Tibial nerve (tissue), 4 donors: ENCODE data around the gene RAET1E.
"Not testable (repeated sequence)": the region's sequence is repeated elsewhere in the genome, so short reads cannot be mapped to it uniquely, and the experiment has no call there.

ENCODE experiments used
- EP300 ChIP-seq, 2 donors: sonication (generic); formaldehyde crosslinking; IDR thresholded peaks; one replicate each; pipeline ENCODE4 v1.6.1; 2017; ENCODE audit warnings: antibody characterized with exemption in 2 of 2, mild to moderate bottlenecking in 1 of 2
- TF ChIP-seq, protein P1 (sequence below), 5 experiments: fragments of 200-600 bp in 3 of 5; fragments of 450-650 bp in 2 of 5; sonication (generic) in 3 of 5; IDR thresholded peaks; one replicate each; pipeline ENCODE4 v1.5.1; 2016 to 2019; ENCODE audit warnings: antibody characterized with exemption in 5 of 5, mild to moderate bottlenecking in 3 of 5, moderate library complexity in 2 of 5

DNA sequence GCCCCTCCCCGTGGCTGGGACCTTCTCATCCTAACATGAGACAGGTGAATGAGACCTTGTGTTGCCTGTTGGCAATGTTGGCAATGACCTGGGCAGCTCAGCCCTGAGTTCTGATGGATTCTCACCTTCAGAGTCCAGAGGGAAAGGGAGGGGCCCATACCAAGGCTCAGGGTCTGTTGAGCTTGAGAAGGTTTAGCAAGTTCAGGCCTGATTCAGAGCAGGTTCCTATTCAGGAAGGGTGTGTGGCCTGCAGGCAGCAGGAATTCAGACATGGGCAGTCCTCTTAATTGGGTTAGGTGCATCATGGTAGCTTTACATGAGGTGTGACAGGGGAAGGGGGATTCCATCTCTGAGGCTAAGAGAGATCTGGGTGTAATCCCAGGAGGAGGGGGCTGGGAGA, 49.6 kb upstream of the RAET1E start:
- TF ChIP-seq, protein P1, sequence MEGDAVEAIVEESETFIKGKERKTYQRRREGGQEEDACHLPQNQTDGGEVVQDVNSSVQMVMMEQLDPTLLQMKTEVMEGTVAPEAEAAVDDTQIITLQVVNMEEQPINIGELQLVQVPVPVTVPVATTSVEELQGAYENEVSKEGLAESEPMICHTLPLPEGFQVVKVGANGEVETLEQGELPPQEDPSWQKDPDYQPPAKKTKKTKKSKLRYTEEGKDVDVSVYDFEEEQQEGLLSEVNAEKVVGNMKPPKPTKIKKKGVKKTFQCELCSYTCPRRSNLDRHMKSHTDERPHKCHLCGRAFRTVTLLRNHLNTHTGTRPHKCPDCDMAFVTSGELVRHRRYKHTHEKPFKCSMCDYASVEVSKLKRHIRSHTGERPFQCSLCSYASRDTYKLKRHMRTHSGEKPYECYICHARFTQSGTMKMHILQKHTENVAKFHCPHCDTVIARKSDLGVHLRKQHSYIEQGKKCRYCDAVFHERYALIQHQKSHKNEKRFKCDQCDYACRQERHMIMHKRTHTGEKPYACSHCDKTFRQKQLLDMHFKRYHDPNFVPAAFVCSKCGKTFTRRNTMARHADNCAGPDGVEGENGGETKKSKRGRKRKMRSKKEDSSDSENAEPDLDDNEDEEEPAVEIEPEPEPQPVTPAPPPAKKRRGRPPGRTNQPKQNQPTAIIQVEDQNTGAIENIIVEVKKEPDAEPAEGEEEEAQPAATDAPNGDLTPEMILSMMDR (IDR thresholded peaks at IDR 0.05), result not testable (repeated sequence)
- TF ChIP-seq EP300 (IDR thresholded peaks at IDR 0.05), result not testable (repeated sequence)
